GM18868 (cell line): ENCODE results near the gene LCE1F.

Experiments
- ATAC-seq: cut with Tn5 transposase; IDR thresholded peaks from one replicate; pipeline ENCODE4 v1.9.1; 2021; ENCODE audit warnings: mild to moderate bottlenecking, moderate library complexity; ENCODE audit not compliant: unreplicated experiment

LCE1F gene, protein sequence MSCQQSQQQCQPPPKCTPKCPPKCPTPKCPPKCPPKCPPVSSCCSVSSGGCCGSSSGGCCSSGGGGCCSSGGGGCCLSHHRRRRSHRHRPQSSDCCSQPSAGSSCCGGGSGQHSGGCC

DNA sequence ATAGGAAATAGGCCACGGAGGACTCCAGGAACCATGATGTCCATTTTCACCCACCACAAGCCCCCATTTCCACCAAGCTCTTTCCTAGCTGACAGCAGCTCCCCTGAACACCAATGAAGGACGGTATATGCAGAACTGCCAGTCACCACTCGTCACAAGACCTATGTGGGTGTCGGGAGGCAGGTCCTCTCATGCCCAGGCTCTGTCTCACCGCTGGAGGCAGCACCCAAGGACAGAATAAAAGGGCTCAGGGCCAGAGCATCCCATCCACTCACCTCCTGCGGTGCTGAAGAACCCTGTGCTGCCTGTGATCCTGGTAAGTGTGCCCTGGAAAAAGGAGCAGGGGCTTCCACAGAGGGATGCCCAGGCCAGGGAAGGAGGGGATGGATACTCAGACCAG, at the start of gene LCE1F:
LCE1F (plus strand) TSS at position 266 of the 400 bp plus-strand sequence. CDS start 1,232 bp downstream, outside the sequence.
- ATAC-seq, result no peak

DNA sequence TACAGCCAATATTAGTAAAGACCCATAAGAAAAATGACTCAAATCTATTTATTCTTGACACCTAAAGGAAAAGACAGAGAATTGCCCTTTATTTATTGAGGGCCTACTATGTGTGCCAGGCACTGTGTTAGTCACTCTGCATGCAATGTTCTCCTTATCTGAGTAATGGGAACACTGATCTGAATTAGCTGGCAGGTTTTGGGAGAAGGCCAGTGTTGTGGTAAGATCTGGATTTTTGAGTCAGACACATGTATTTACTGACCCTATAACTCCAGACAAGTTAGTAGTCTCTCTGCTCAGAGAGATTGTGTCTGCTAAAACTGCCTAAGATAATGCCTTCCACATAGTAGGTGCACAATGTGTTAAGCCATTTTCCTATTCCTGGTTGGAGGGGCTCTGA, 49.7 kb upstream of the LCE1F start:
- no peak for ATAC-seq

DNA sequence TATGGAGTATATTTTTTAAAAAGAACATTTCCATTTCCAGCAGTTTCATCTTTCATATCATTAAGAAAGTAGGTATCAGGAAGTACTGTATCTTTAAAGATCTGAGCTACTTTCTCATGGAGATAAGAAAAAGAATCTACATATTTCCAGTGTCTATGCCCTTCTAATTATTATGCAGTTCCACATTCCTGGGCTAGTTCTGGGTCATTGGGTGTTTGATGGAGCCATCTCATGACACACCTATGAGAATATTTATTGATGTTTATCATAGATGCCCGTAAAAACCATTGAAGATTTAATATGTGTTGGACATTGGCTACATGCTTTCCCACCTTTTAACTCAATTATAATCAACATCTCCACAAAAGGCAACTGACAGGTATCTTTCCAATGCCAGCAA, 46.0 kb upstream of the LCE1F start:
- ATAC-seq, result no peak

- ATAC-seq, result no peak
These were observed 39.3 kb upstream of the LCE1F start for GRCh38 chr1:152735648-152736047.

DNA sequence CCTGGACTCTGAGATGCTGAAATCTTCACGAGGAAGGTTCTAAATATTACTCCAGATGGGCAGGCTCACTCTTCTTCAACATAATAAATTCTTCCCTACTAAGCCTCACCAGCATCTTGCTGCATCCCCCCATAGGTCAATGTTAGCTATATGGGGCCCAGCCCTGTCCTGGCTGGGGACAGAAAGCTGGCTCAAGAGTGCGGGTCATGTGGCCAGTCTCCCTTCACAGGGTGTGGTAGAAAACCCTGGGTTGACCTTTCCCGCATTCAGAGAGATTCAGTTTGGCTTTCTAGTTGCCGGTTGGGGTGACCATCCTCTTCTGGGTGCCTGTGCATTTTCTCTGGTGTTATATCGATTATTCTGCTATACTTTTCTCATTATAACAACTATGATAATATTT, 36.9 kb upstream of the LCE1F start:
- ATAC-seq, result no peak

GRCh38 chr1:152739841-152740240, 35.1 kb upstream of the LCE1F start:
- no peak for ATAC-seq

GRCh38 chr1:152741656-152742055, 33.3 kb upstream of the LCE1F start:
- no peak for ATAC-seq

GRCh38 chr1:152743371-152744145, 31.4 kb upstream of the LCE1F start:
- no peak for ATAC-seq

- no peak for ATAC-seq
These were observed 29.6 kb upstream of the LCE1F start for GRCh38 chr1:152745289-152745704.

- no peak for ATAC-seq
These were observed 29.0 kb upstream of the LCE1F start for GRCh38 chr1:152745765-152746444.

DNA sequence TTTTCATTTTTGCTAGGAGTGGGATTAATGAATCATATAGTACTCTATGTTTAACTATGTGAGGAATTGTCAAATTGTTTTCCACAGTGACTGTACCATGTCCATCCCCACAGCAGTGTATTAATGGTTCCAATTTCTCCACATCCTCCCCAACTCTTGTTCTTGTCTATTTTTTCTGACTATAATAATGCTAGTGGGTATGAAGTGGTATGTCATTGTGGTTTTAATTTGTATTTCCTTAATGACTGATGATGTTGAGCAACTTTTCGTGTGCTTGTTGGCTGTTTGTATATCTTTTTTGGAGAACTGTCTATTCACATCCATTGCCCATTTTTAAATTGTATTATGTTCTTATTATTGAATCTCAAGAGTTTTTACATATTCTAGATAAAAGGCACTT, 27.1 kb upstream of the LCE1F start:
- no peak for ATAC-seq

GRCh38 chr1:152752225-152752624, 22.7 kb upstream of the LCE1F start:
- no peak for ATAC-seq

GRCh38 chr1:152753586-152753985, 21.4 kb upstream of the LCE1F start:
- ATAC-seq, result no peak

DNA sequence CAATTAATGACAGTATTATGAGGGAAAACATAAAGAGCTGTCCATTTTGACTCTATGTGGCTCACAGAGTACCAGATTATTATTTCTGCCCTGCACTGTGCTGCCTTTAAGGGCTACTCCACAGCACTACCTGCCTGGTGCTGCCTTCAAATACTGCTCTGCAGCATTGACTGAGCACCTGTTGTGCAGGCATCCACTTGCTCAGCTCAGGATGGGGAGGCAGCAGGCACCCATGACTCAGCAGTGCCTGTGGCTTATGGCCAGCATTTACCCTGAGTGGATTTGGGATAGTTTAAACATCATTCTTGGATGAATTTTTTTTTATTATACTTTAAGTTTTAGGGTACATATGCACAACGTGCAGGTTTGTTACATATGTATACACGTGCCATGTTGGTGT, 18.1 kb upstream of the LCE1F start:
- ATAC-seq, result no peak

- no peak for ATAC-seq
These were observed 17.2 kb upstream of the LCE1F start, which contains the start of gene KPRP for GRCh38 chr1:152757747-152758146. Gene KPRP, plus strand, starts transcription at chr1:152758025. Its CDS starts 1,564 bp downstream, at chr1:152759589.

- no peak for ATAC-seq
These were observed 16.3 kb upstream of the LCE1F start for GRCh38 chr1:152758636-152759035.

DNA sequence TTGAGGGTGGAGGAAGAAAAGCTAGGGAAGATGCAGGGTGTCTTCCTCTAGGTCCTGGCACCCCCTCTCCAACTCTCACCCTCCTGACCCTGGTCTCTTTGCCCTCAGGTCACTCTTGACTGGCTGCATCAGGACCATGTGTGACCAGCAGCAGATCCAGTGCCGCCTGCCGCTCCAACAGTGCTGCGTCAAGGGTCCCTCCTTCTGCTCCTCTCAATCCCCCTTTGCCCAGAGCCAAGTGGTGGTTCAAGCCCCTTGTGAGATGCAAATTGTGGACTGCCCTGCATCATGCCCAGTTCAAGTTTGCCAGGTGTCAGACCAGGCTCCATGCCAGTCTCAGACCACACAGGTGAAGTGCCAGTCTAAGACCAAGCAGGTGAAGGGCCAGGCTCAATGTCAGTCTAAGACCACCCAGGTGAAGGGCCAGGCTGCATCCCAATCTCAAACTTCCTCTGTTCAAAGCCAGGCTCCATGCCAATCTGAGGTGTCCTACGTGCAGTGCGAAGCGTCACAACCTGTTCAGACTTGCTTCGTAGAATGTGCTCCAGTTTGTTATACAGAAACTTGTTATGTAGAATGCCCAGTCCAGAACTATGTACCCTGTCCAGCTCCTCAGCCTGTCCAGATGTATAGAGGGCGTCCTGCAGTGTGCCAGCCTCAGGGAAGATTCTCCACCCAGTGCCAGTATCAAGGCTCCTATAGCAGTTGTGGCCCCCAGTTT, 15.3 kb upstream of the LCE1F start:
- no peak for ATAC-seq

DNA sequence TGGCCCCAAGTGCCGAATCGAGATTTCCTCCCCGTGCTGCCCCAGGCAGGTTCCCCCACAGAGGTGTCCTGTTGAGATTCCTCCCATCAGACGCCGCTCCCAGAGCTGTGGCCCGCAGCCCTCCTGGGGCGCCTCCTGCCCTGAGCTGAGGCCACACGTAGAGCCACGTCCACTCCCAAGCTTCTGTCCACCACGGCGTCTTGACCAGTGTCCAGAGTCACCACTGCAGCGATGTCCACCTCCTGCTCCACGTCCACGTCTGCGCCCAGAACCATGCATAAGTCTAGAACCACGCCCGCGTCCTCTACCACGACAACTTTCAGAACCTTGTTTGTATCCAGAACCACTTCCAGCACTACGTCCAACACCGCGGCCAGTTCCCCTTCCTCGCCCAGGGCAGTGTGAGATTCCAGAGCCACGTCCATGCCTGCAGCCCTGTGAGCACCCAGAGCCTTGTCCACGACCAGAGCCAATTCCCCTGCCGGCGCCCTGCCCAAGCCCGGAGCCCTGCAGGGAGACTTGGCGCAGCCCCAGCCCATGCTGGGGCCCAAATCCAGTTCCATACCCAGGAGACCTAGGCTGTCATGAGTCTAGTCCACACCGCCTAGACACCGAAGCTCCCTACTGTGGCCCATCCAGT, 14.3 kb upstream of the LCE1F start:
- ATAC-seq, result no peak

GRCh38 chr1:152761609-152762213, 13.2 kb upstream of the LCE1F start:
- ATAC-seq, result no peak

GRCh38 chr1:152768847-152769533, 6.0 kb upstream of the LCE1F start:
- ATAC-seq, result no peak
